H7 (cell line): ENCODE results near the gene RRN3. TPM values are rescaled to one million over a fixed set of nuclear protein-coding genes. Genes with fewer than 3 reads are reported as not detected.
"Not testable (repeated sequence)": the region's sequence is repeated elsewhere in the genome, so short reads cannot be mapped to it uniquely, and the experiment has no call there.

Experiments used
- DNase-seq: peaks from one replicate; pipeline ENCODE4 v3.0.0; 2012
- H3K27me3 ChIP-seq: 2 replicates; pipeline ENCODE4 v1.6.0; 2011; ENCODE audit warnings: mild to moderate bottlenecking, low read length; ENCODE audit not compliant: control insufficient read depth, insufficient read depth
- H3K36me3 ChIP-seq: replicated peaks from 2 replicates; pipeline ENCODE4 v1.5.1; 2011; ENCODE audit warnings: low read length; ENCODE audit not compliant: control insufficient read depth, insufficient read depth
- H3K4me3 ChIP-seq: 2 replicates; pipeline ENCODE4 v1.5.1; 2011; ENCODE audit warnings: low read depth, mild to moderate bottlenecking, control low read depth, low read length, moderate library complexity; ENCODE audit not compliant: insufficient read depth
- total RNA-seq: library from RNA; depleted of rRNA; stranded (reverse); fragments of >200 nt; shearing (Covaris generic); gene quantifications from 2 replicates; pipeline ENCODE4 v1.2.3, GENCODE V29; 2014

RRN3 gene
- total RNA-seq, 1 experiment from 2014 or later = 24.8 TPM

GRCh38 chr16:15071013-15071412, 23.1 kb downstream of the RRN3 start:
- not testable (repeated sequence) for H3K4me3 ChIP-seq, H3K27me3 ChIP-seq, DNase-seq
- peaks cover 15% of the 10 kb centered on the region for H3K36me3 ChIP-seq

GRCh38 chr16:15066690-15067089, 27.4 kb downstream of the RRN3 start:
- H3K4me3 ChIP-seq, H3K27me3 ChIP-seq, DNase-seq: not testable (repeated sequence)
- H3K36me3 ChIP-seq = peaks cover 16% of the 10 kb centered on the region

GRCh38 chr16:15065961-15066360, 28.1 kb downstream of the RRN3 start:
- not testable (repeated sequence) for H3K4me3 ChIP-seq, H3K27me3 ChIP-seq, DNase-seq
- H3K36me3 ChIP-seq = peaks cover 20% of the 10 kb centered on the region

- H3K27me3 ChIP-seq, DNase-seq, H3K4me3 ChIP-seq: not testable (repeated sequence)
- H3K36me3 ChIP-seq = peaks cover 18% of the 10 kb centered on the region
Measured at GRCh38 chr16:15062085-15062810, 31.8 kb downstream of the RRN3 start.

GRCh38 chr16:15059324-15059723, 34.7 kb downstream of the RRN3 start:
- peaks cover 16% of the 10 kb centered on the region for H3K36me3 ChIP-seq
- no peaks in the 10 kb centered on the region; the same call in 1 of the 2 replicates for H3K27me3 ChIP-seq
- DNase-seq = no peak
- H3K4me3 ChIP-seq = no peak overlapping the region

GRCh38 chr16:15057681-15058417, 36.2 kb downstream of the RRN3 start:
- peaks cover 14% of the 10 kb centered on the region for H3K36me3 ChIP-seq
- H3K27me3 ChIP-seq = no peaks in the 10 kb centered on the region; the same call in 1 of the 2 replicates
- no peak for DNase-seq
- H3K4me3 ChIP-seq = no peak overlapping the region

GRCh38 chr16:15055141-15056053, 38.7 kb downstream of the RRN3 start:
- DNase-seq = no peak
- Histone ChIP-seq H3K4me3 (peak overlapping the region; percentile 85), H3K36me3 (peaks cover 4% of the 10 kb centered on the region), H3K27me3 (no peaks in the 10 kb centered on the region; the same call in 1 of the 2 replicates)

- peaks cover 3% of the 10 kb centered on the region for H3K36me3 ChIP-seq
- peak overlapping the region; percentile 85 for H3K4me3 ChIP-seq
- H3K27me3 ChIP-seq = no peaks in the 10 kb centered on the region; the same call in 1 of the 2 replicates
Measured at GRCh38 chr16:15054357-15055140, 39.5 kb downstream of the RRN3 start.

GRCh38 chr16:15053904-15054303, 40.2 kb downstream of the RRN3 start:
- DNase-seq = no peak
- Histone ChIP-seq H3K36me3 (peaks cover under 1% of the 10 kb centered on the region; the same call in 1 of the 2 replicates), H3K27me3 (no peaks in the 10 kb centered on the region; the same call in 1 of the 2 replicates), H3K4me3 (no peak overlapping the region)

More at GRCh38 chr16:15054357-15055140, 39.5 kb downstream of the RRN3 start:
- no peak for DNase-seq

GRCh38 chr16:15052747-15053476, 41.2 kb downstream of the RRN3 start:
- H3K4me3 ChIP-seq = no peak overlapping the region
- no peaks in the 10 kb centered on the region for H3K36me3 ChIP-seq
- H3K27me3 ChIP-seq = no peaks in the 10 kb centered on the region; the same call in 1 of the 2 replicates
- DNase-seq = no peak

- H3K27me3 ChIP-seq = no peaks in the 10 kb centered on the region; the same call in 1 of the 2 replicates
- H3K36me3 ChIP-seq = peaks cover 1% of the 10 kb centered on the region; the same call in 1 of the 2 replicates
- DNase-seq = no peak
- no peak overlapping the region for H3K4me3 ChIP-seq
Measured at GRCh38 chr16:15051387-15051951, 42.6 kb downstream of the RRN3 start.

GRCh38 chr16:15050440-15050839, 43.6 kb downstream of the RRN3 start:
- H3K27me3 ChIP-seq, DNase-seq, H3K4me3 ChIP-seq, H3K36me3 ChIP-seq: not testable (repeated sequence)
